Measurements from ENCODE around the gene YES1. TPM values are rescaled to one million over a fixed set of nuclear protein-coding genes. Genes with fewer than 3 reads are reported as not detected.

The YES1 gene
- total RNA-seq, 2 donors from 2014 or later, result 56.3 to 83.4 TPM

DNA sequence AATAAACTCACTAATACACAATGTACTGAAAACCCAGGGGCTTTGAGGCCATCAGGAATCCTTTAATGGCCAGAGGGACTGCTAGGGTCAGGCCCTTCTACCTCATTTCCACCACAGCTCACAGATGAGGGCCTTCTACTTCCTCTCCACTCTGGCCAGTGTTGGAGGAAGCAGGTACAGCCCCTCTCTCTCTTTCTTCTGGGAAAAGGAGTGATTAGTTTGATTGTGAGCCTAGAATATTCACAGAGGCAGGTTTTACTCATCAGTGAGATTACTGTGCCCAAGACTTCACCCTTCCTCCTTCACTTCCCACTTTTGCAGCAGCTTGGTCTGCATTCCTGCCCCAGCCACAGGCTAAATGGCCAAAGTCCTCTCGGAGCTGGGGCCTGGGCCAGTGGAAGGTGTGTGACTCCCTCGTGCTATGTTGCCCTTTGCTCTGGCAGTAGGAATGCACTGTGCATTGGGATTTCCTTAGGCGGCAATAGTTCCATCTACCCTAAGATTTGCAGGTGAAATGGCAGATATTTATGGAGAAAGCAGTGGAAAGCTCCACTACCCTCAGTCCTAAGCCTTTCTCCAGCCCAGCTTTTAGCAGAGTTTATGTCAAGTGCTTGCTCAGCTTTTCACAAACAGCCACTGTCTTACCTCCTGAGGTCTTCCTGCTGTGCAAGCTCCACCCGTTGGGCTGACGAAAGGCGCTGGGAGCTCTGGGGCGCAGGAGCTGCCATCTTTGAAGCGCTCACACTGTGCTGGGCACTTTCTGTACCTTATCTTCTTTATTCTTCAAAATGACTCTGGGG is 36.2 kb upstream of the YES1 start:
- TF ChIP-seq, protein P1, sequence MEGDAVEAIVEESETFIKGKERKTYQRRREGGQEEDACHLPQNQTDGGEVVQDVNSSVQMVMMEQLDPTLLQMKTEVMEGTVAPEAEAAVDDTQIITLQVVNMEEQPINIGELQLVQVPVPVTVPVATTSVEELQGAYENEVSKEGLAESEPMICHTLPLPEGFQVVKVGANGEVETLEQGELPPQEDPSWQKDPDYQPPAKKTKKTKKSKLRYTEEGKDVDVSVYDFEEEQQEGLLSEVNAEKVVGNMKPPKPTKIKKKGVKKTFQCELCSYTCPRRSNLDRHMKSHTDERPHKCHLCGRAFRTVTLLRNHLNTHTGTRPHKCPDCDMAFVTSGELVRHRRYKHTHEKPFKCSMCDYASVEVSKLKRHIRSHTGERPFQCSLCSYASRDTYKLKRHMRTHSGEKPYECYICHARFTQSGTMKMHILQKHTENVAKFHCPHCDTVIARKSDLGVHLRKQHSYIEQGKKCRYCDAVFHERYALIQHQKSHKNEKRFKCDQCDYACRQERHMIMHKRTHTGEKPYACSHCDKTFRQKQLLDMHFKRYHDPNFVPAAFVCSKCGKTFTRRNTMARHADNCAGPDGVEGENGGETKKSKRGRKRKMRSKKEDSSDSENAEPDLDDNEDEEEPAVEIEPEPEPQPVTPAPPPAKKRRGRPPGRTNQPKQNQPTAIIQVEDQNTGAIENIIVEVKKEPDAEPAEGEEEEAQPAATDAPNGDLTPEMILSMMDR (IDR thresholded peaks at IDR 0.05), result no peak
- H3K9ac ChIP-seq (ENCODE audit: low read depth in 2 of 2, low read length in 2 of 2), result peak overlapping the region in 1 of 2 donors; percentile 32
- H3K36me3 ChIP-seq, result no peaks in the 10 kb centered on the region
- intact Hi-C loops (cut with DNase I), result no loop called here
- H3K27me3 ChIP-seq, result no peaks in the 10 kb centered on the region
- H3K9me3 ChIP-seq, result no peaks in the 10 kb centered on the region
- H3K4me1 ChIP-seq, result peaks cover 2% of the 10 kb centered on the region
- peak overlapping the region; percentile 66 for H3K27ac ChIP-seq
- peak; percentile 81 for DNase-seq
- no peak overlapping the region for H3K4me3 ChIP-seq

DNA sequence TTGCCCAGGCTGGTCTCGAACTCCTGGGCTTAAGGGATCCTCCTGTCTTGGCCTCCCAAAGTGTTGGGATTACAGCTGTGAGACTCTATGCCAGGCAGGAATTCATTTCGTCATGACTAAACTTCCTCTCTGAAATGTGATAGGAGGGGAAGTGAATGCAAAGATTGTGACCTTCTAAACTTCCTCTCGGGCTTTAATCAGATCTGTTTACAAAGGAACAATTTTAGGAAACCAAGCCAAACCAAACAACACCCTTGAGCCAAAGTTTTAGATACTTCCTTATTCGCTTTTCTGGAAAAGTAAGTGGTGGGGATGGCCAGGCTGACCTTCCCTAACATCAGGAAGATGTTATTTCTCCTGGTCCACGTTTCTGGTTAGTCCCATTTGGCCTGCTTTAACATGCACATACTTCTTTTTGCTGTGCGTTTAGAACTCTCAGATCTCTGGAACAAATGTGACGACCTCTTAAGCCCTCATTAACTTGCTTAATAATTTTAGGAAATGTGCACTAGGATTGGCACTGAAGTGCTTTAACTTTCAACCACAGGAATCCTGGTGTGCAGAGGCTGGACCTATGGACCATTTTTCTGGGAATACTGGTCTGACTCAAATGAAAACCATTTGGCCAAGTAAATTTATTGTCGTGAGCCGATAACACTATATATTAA is 33.2 kb upstream of the YES1 start:
- intact Hi-C loops (cut with DNase I), result no loop called here
- no peak overlapping the region for H3K27ac ChIP-seq
- peaks cover 2% of the 10 kb centered on the region for H3K4me1 ChIP-seq
- no peaks in the 10 kb centered on the region for H3K27me3 ChIP-seq
- H3K36me3 ChIP-seq, result no peaks in the 10 kb centered on the region
- DNase-seq, result peak; percentile 38
- H3K4me3 ChIP-seq, result no peak overlapping the region
- H3K9me3 ChIP-seq, result no peaks in the 10 kb centered on the region
- no peak overlapping the region for H3K9ac ChIP-seq (ENCODE audit: low read depth in 2 of 2, low read length in 2 of 2)
- TF ChIP-seq, protein P1 (IDR thresholded peaks at IDR 0.05), result no peak

DNA sequence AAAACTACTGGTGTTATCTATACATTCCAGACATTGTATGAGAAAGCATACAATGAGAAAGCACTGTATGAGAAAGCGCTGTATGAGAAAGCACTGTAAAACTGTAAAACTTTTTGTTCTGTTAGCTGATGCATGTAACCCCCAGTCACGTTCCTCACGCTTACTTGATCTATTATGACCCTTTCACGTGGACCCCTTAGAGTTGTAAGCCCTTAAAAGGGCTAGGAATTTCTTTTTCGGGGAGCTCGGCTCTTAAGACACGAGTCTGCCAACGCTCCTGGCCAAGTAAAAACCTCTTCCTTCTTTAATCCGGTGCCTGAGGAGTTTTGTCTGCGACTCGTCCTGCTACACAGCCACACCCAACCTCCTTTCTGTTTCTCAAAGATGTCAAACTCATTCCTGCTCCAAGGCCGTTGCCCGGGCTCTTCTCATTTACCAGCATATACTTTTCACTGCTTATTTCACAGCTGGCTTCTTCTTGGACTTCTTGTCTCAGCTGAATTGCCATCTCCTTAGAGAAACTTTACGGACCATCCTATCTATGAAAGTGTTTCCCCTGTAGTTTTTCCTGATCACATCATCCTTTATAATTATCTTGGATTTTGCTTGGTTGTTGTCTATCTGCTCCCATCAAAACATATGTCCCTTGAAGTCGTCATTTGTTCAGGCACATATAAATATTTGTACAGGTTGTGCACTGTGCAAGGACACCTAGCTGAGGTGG is 29.8 kb upstream of the YES1 start:
- intact Hi-C loops (cut with DNase I), result no loop called here
- no peaks in the 10 kb centered on the region for H3K4me1 ChIP-seq
- no peaks in the 10 kb centered on the region for H3K9me3 ChIP-seq

DNA sequence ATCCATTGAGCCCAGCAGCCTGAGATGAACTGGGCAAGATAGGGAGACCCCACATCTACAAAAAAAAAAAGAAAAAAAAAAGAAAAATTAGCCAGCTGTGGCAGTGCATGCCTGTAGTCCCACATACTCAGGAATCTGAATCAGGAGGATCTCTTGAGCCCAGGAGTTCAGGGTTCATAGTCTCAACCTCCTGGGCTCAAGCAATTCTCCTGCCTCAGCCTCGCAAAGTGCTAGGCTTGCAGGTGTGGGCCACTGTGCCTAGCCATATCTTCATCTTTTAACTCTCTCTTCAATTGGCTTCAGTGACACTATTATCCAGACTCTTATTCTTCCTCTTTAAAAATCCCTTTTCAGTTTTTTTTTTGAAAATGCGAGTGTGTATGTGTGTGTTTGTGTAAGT is 28.5 kb upstream of the YES1 start:
- no peak overlapping the region for H3K4me3 ChIP-seq
- H3K9ac ChIP-seq (ENCODE audit: low read depth in 2 of 2, low read length in 2 of 2), result no peak overlapping the region
- H3K27ac ChIP-seq, result no peak overlapping the region
- TF ChIP-seq, protein P1 (IDR thresholded peaks at IDR 0.05), result no peak
- no peaks in the 10 kb centered on the region for H3K4me1 ChIP-seq
- no peaks in the 10 kb centered on the region for H3K36me3 ChIP-seq
- intact Hi-C loops (cut with DNase I), result no loop called here
- H3K27me3 ChIP-seq, result no peaks in the 10 kb centered on the region
- no peaks in the 10 kb centered on the region for H3K9me3 ChIP-seq
- no peak for DNase-seq

More for the DNA sequence above, 29.8 kb upstream of the YES1 start:
- TF ChIP-seq, protein P1 (IDR thresholded peaks at IDR 0.05), result no peak
- DNase-seq, result no peak
- Histone ChIP-seq H3K4me3 (no peak overlapping the region), H3K27ac (no peak overlapping the region), H3K36me3 (no peaks in the 10 kb centered on the region), H3K27me3 (no peaks in the 10 kb centered on the region), H3K9ac (ENCODE audit: low read depth in 2 of 2, low read length in 2 of 2) (no peak overlapping the region)

DNA sequence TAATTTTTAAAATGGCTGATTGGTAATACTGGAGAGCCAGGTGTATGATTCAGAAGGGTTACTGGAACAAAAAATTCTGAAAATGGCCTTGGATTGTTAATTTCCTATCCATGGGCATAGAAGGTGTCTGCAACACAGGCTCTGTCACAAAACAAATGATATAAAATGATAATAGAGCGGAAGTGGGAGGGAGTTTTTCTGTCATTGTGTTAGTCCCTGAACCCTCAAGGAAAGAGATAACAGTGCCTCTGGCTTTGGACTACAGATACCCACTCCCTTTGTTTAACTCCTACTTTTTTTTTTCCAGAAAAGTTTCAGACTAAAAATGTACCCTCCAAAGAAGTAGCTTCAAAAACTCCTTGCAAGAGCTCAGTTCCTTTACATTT is 28.0 kb upstream of the YES1 start:
- TF ChIP-seq, protein P1 (IDR thresholded peaks at IDR 0.05), result no peak
- no peak overlapping the region for H3K4me3 ChIP-seq
- H3K9ac ChIP-seq (ENCODE audit: low read depth in 2 of 2, low read length in 2 of 2), result no peak overlapping the region
- no peaks in the 10 kb centered on the region for H3K9me3 ChIP-seq
- intact Hi-C loops (cut with DNase I), result no loop called here
- no peaks in the 10 kb centered on the region for H3K4me1 ChIP-seq
- H3K27ac ChIP-seq, result no peak overlapping the region
- no peaks in the 10 kb centered on the region for H3K27me3 ChIP-seq
- H3K36me3 ChIP-seq, result no peaks in the 10 kb centered on the region
- DNase-seq, result no peak

Measured in colonic mucosa (tissue), 4 donors.